ENCODE data around the gene RXFP3.

DNA sequence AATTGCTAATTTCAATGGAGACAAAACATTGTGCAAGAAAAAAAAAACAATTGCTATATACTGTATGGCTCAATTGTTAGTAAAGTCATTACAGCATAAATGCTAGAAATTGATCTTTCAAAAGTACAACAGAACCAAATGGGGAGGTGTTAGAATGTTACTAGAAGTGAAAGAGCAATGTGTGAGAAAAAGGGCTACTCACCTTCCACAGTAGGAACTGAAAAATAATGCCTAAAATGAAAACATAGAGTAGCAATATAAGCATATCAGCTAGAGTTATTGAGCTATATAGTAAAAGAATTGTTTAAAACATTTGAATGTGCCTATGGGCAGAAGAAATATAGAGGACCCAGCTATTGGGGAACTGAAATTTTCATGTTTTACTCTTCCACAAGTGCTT, 10.9 kb upstream of the RXFP3 start:
- TF ChIP-seq POLR2A (IDR thresholded peaks at IDR 0.05) (no peak), CTCF (IDR thresholded peaks at IDR 0.05) (no peak)

Measured in upper lobe of left lung (tissue), 4 donors.